Ishikawa (cell line): ENCODE data around the gene PFN2.

ENCODE experiments used
- CEBPB ChIP-seq: IDR thresholded peaks from 2 replicates; pipeline ENCODE4 v1.6.1; 2012
- CREB1 ChIP-seq: IDR thresholded peaks from 2 replicates; pipeline ENCODE4 v1.6.1; 2012; ENCODE audit warnings: low read depth
- EGR1 ChIP-seq: IDR thresholded peaks from 2 replicates; pipeline ENCODE4 v1.6.1; 2012
- EP300 ChIP-seq: IDR thresholded peaks from 2 replicates; pipeline ENCODE4 v1.6.1; 2012; ENCODE audit warnings: borderline replicate concordance
- FOXM1 ChIP-seq: IDR thresholded peaks from 2 replicates; pipeline ENCODE4 v1.6.1; 2012; ENCODE audit warnings: low read depth, borderline replicate concordance
- MAX ChIP-seq: IDR thresholded peaks from 2 replicates; pipeline ENCODE4 v1.6.1; 2012
- NFIC ChIP-seq: IDR thresholded peaks from 2 replicates; pipeline ENCODE4 v1.6.1; 2012
- RAD21 ChIP-seq: IDR thresholded peaks from 2 replicates; pipeline ENCODE4 v1.6.1; 2012; ENCODE audit warnings: low read depth
- REST ChIP-seq: IDR thresholded peaks from 2 replicates; pipeline ENCODE4 v1.6.1; 2012; ENCODE audit warnings: low read depth, mild to moderate bottlenecking
- TAF1 ChIP-seq: IDR thresholded peaks from 2 replicates; pipeline ENCODE4 v1.6.1; 2012; ENCODE audit warnings: low read depth, mild to moderate bottlenecking
- TCF12 ChIP-seq: IDR thresholded peaks from 2 replicates; pipeline ENCODE4 v1.6.1; 2012; ENCODE audit warnings: low read depth
- TEAD4 ChIP-seq: IDR thresholded peaks from 2 replicates; pipeline ENCODE4 v1.6.1; 2012
- USF1 ChIP-seq: IDR thresholded peaks from 2 replicates; pipeline ENCODE4 v1.6.1; 2012
- YY1 ChIP-seq: IDR thresholded peaks from 2 replicates; pipeline ENCODE4 v1.6.1; 2012; ENCODE audit warnings: low read depth
- ZBTB7A ChIP-seq: IDR thresholded peaks from 2 replicates; pipeline ENCODE4 v1.6.1; 2012; ENCODE audit warnings: low read depth

Gene PFN2

GRCh38 chr3:149933008-149933407 is 37.7 kb downstream of the PFN2 start:
- TF ChIP-seq FOXM1, result no peak
- no peak for TF ChIP-seq TEAD4
- no peak for TF ChIP-seq ZBTB7A
- no peak for TF ChIP-seq REST
- no peak for TF ChIP-seq TCF12
- no peak for TF ChIP-seq CEBPB
- no peak for TF ChIP-seq TAF1
- no peak for TF ChIP-seq EP300
- no peak for TF ChIP-seq YY1
- no peak for TF ChIP-seq USF1
- TF ChIP-seq CREB1, result no peak
- no peak for TF ChIP-seq RAD21

- TF ChIP-seq EGR1 (no peak), FOXM1 (no peak), MAX (no peak), TCF12 (no peak), ZBTB7A (no peak), RAD21 (no peak), TEAD4 (no peak), CREB1 (no peak), USF1 (no peak), NFIC (no peak), REST (no peak), TAF1 (no peak), EP300 (no peak), YY1 (no peak)
Observed at GRCh38 chr3:149920119-149920518, 50.6 kb downstream of the PFN2 start.

- TF ChIP-seq NFIC (no peak), EGR1 (no peak), USF1 (no peak), EP300 (no peak), CREB1 (no peak), TAF1 (no peak), TCF12 (no peak), RAD21 (no peak), FOXM1 (no peak), YY1 (no peak)
Observed at GRCh38 chr3:149919509-149919908, 51.2 kb downstream of the PFN2 start.

GRCh38 chr3:149917124-149917667 is 53.5 kb downstream of the PFN2 start:
- TF ChIP-seq NFIC (no peak), EP300 (no peak), MAX (no peak), TAF1 (no peak), CREB1 (no peak), REST (no peak), YY1 (no peak), TEAD4 (no peak), TCF12 (no peak), FOXM1 (no peak), USF1 (no peak), RAD21 (no peak), EGR1 (no peak), CEBPB (no peak), ZBTB7A (no peak)
